Loucy (cell line): Measurements from ENCODE around the gene TACR2.

ENCODE experiments used
- H2AFZ ChIP-seq: fragments of 200-600 bp; sonication (generic); 2 replicates; pipeline ENCODE4 v1.6.0; 2016; ENCODE audit warnings: antibody characterized with exemption, mild to moderate bottlenecking, low read length, moderate library complexity
- H3F3A ChIP-seq: fragments of 200-600 bp; 2 replicates; pipeline ENCODE4 v1.6.0; 2016; ENCODE audit warnings: antibody characterized with exemption, low read depth, mild to moderate bottlenecking
- H3K27me3 ChIP-seq: fragments of 200-600 bp; sonication (generic); 2 replicates; pipeline ENCODE4 v1.6.1; 2014; ENCODE audit warnings: low read length, mild to moderate bottlenecking; ENCODE audit not compliant: insufficient read depth, poor library complexity, severe bottlenecking
- H3K36me3 ChIP-seq: fragments of 200-600 bp; sonication (generic); 2 replicates; pipeline ENCODE4 v1.6.1; 2016; ENCODE audit warnings: low read length; ENCODE audit not compliant: insufficient read depth
- H3K4me1 ChIP-seq: fragments of 200-600 bp; sonication (generic); 2 replicates; pipeline ENCODE4 v1.5.1; 2014; ENCODE audit warnings: low read length, mild to moderate bottlenecking; ENCODE audit not compliant: insufficient read depth, poor library complexity, severe bottlenecking
- H3K4me2 ChIP-seq: fragments of 200-600 bp; sonication (generic); 2 replicates; pipeline ENCODE4 v1.6.0; 2014; ENCODE audit warnings: antibody characterized with exemption, low read length, low read depth, mild to moderate bottlenecking; ENCODE audit not compliant: poor library complexity, severe bottlenecking
- H3K4me3 ChIP-seq: fragments of 200-600 bp; sonication (generic); 2 replicates; pipeline ENCODE4 v1.5.1; 2014; ENCODE audit warnings: low read length, mild to moderate bottlenecking, mixed read lengths; ENCODE audit not compliant: poor library complexity, severe bottlenecking
- H3K79me2 ChIP-seq: fragments of 200-600 bp; sonication (generic); 2 replicates; pipeline ENCODE4 v1.6.1; 2014; ENCODE audit warnings: low read length; ENCODE audit not compliant: insufficient read depth
- H3K9ac ChIP-seq: fragments of 200-600 bp; sonication (generic); 2 replicates; pipeline ENCODE4 v1.6.0; 2014; ENCODE audit warnings: mild to moderate bottlenecking, low read depth, low read length, moderate library complexity; ENCODE audit not compliant: poor library complexity, severe bottlenecking
- H3K9me2 ChIP-seq: fragments of 200-600 bp; sonication (generic); replicated peaks from 2 replicates; pipeline ENCODE4 v1.6.1; 2016; ENCODE audit warnings: low read depth, low read length, mixed read lengths
- H3K9me3 ChIP-seq: fragments of 200-600 bp; sonication (generic); 2 replicates; pipeline ENCODE4 v1.6.1; 2014; ENCODE audit warnings: mild to moderate bottlenecking, antibody characterized with exemption, low read length, low read depth; ENCODE audit not compliant: insufficient read depth
- H4K20me1 ChIP-seq: fragments of 200-600 bp; sonication (generic); 2 replicates; pipeline ENCODE4 v1.6.0; 2014; ENCODE audit warnings: antibody characterized with exemption, low read length, mild to moderate bottlenecking; ENCODE audit not compliant: insufficient read depth, poor library complexity, severe bottlenecking
- CTCF ChIP-seq: fragments of 200-600 bp; sonication (generic); conservative IDR thresholded peaks from 2 replicates; pipeline ENCODE4 v1.5.1; 2014; ENCODE audit warnings: mild to moderate bottlenecking, antibody characterized with exemption, low read length
- EZH2phosphoT487 ChIP-seq: fragments of 200-600 bp; IDR thresholded peaks from 2 replicates; pipeline ENCODE4 v1.6.1; 2018; ENCODE audit warnings: antibody characterized with exemption, mild to moderate bottlenecking, moderate library complexity, borderline replicate concordance

TACR2 gene

GRCh38 chr10:69408318-69409175 lies 8.2 kb downstream of the TACR2 start:
- Histone ChIP-seq H3K4me1 (peaks cover 22% of the 10 kb centered on the region), H3K4me3 (peak overlapping the region; percentile 68), H3K9ac (peak overlapping the region; percentile 64)

GRCh38 chr10:69407621-69408301 lies 9.0 kb downstream of the TACR2 start:
- TF ChIP-seq CTCF = peak; percentile 85
- TF ChIP-seq EZH2phosphoT487 = no peak

More at GRCh38 chr10:69408318-69409175, 8.2 kb downstream of the TACR2 start:
- H3K27me3 ChIP-seq = no peaks in the 10 kb centered on the region
- TF ChIP-seq EZH2phosphoT487 (no peak), CTCF (peak; percentile 45)
- H3K9me3 ChIP-seq = no peaks in the 10 kb centered on the region
- H3K36me3 ChIP-seq = no peaks in the 10 kb centered on the region
- H3K4me2 ChIP-seq = peak overlapping the region; percentile 83
- peak overlapping the region; percentile 91 for H2AFZ ChIP-seq
- no peaks in the 10 kb centered on the region for H4K20me1 ChIP-seq
- no peaks in the 10 kb centered on the region for H3K9me2 ChIP-seq
- no peaks in the 10 kb centered on the region for H3F3A ChIP-seq
- no peaks in the 10 kb centered on the region for H3K79me2 ChIP-seq

GRCh38 chr10:69406816-69407580 lies 9.7 kb downstream of the TACR2 start:
- H3K9me3 ChIP-seq = no peaks in the 10 kb centered on the region
- no peak overlapping the region for H3K9ac ChIP-seq
- no peak overlapping the region for H2AFZ ChIP-seq
- H3K27me3 ChIP-seq = no peaks in the 10 kb centered on the region
- H3K79me2 ChIP-seq = no peaks in the 10 kb centered on the region
- no peaks in the 10 kb centered on the region for H3F3A ChIP-seq
- no peaks in the 10 kb centered on the region for H4K20me1 ChIP-seq
- no peak overlapping the region for H3K4me2 ChIP-seq
- H3K4me1 ChIP-seq = peaks cover 22% of the 10 kb centered on the region
- H3K9me2 ChIP-seq = no peaks in the 10 kb centered on the region
- TF ChIP-seq CTCF (no peak), EZH2phosphoT487 (no peak)
- H3K36me3 ChIP-seq = peaks cover 5% of the 10 kb centered on the region; the same call in 1 of the 2 replicates
- no peak overlapping the region for H3K4me3 ChIP-seq

More at GRCh38 chr10:69407621-69408301, 9.0 kb downstream of the TACR2 start:
- Histone ChIP-seq H3K9me2 (no peaks in the 10 kb centered on the region), H3K79me2 (no peaks in the 10 kb centered on the region), H3K27me3 (no peaks in the 10 kb centered on the region), H2AFZ (peak overlapping the region; percentile 86), H3K4me3 (peak overlapping the region; percentile 68), H3K9ac (peak overlapping the region; percentile 64), H3K36me3 (peaks cover 2% of the 10 kb centered on the region; the same call in 1 of the 2 replicates), H3K4me2 (peak overlapping the region; percentile 83), H3F3A (no peaks in the 10 kb centered on the region), H4K20me1 (no peaks in the 10 kb centered on the region), H3K9me3 (no peaks in the 10 kb centered on the region), H3K4me1 (peaks cover 22% of the 10 kb centered on the region)
